GM19372 (cell line): ENCODE measurements around the gene GCSH.
"Not testable (repeated sequence)": the region's sequence is repeated elsewhere in the genome, so short reads cannot be mapped to it uniquely, and the experiment has no call there.

ENCODE experiments used
- ATAC-seq: cut with Tn5 transposase; IDR thresholded peaks from one replicate; pipeline ENCODE4 v1.9.1; 2021; ENCODE audit warnings: mild to moderate bottlenecking, low read depth, moderate library complexity; ENCODE audit not compliant: unreplicated experiment

The GCSH gene

GRCh38 chr16:81095953-81096714 is at the start of gene GCSH:
GCSH (minus strand) TSS chr16:81096395; CDS start chr16:81096278, 117 bp downstream.
- ATAC-seq: peak; percentile 98

- no peak for ATAC-seq
Observed at GRCh38 chr16:81143921-81144471, 47.8 kb upstream of the GCSH start.

GRCh38 chr16:81142864-81143263 is 46.7 kb upstream of the GCSH start:
- ATAC-seq: no peak

GRCh38 chr16:81140930-81141780 is 45.0 kb upstream of the GCSH start:
- ATAC-seq: no peak

- ATAC-seq: no peak
Observed at GRCh38 chr16:81138831-81139557, 42.8 kb upstream of the GCSH start.

- no peak for ATAC-seq
Observed at GRCh38 chr16:81137754-81138153, 41.6 kb upstream of the GCSH start.

GRCh38 chr16:81136390-81137335 is 40.5 kb upstream of the GCSH start:
- no peak for ATAC-seq

GRCh38 chr16:81130126-81130525 is 33.9 kb upstream of the GCSH start:
- no peak for ATAC-seq

GRCh38 chr16:81128726-81129524 is 32.7 kb upstream of the GCSH start:
- no peak for ATAC-seq

- no peak for ATAC-seq
Observed at GRCh38 chr16:81127051-81127450, 30.9 kb upstream of the GCSH start.

- no peak for ATAC-seq
Observed at GRCh38 chr16:81123092-81123852, 27.1 kb upstream of the GCSH start.

- no peak for ATAC-seq
Observed at GRCh38 chr16:81121474-81121990, 25.3 kb upstream of the GCSH start.

GRCh38 chr16:81117436-81117835 is 21.2 kb upstream of the GCSH start:
- ATAC-seq: no peak

GRCh38 chr16:81116285-81116684 is 20.1 kb upstream of the GCSH start:
- ATAC-seq: no peak

GRCh38 chr16:81112453-81112852 is 16.3 kb upstream of the GCSH start:
- no peak for ATAC-seq

- not testable (repeated sequence) for ATAC-seq
Observed at GRCh38 chr16:81109274-81109673, 13.1 kb upstream of the GCSH start.

GRCh38 chr16:81107511-81107910 is 11.3 kb upstream of the GCSH start:
- no peak for ATAC-seq
